Tibial nerve (tissue), 4 donors: Measurements from ENCODE around the gene NRXN3. TPM values are rescaled to one million over a fixed set of nuclear protein-coding genes. Genes with fewer than 3 reads are reported as not detected.

Source experiments
- DNase-seq, 2 donors: peaks; one replicate each; pipeline ENCODE4 v3.0.0-alpha.2; 2019; ENCODE audit warnings: low spot score in 2 of 2
- H3K27ac ChIP-seq, 4 donors: fragments of 200-600 bp; sonication (generic) in 3 of 4; one replicate each; pipeline ENCODE4 v1.5.1; 2017 to 2019; ENCODE audit warnings: mild to moderate bottlenecking in 1 of 4
- H3K27me3 ChIP-seq, 2 donors: fragments of 200-600 bp; sonication (generic) in 1 of 2; one replicate each; pipeline versions ENCODE4 v1.5.1 to v1.6.0; 2017 to 2019
- H3K36me3 ChIP-seq, 3 donors: fragments of 200-600 bp; sonication (generic); one replicate each; pipeline ENCODE4 v1.5.1; 2018 to 2019
- H3K4me1 ChIP-seq, 4 donors: fragments of 200-600 bp; sonication (generic) in 3 of 4; one replicate each; pipeline ENCODE4 v1.5.1; 2017 to 2019
- H3K4me3 ChIP-seq, 4 donors: fragments of 200-600 bp; sonication (generic) in 3 of 4; one replicate each; pipeline ENCODE4 v1.5.1; 2017 to 2019; ENCODE audit warnings: mild to moderate bottlenecking in 1 of 4, moderate library complexity in 1 of 4
- H3K9me3 ChIP-seq, 4 donors: fragments of 200-600 bp; sonication (generic) in 3 of 4; one replicate each; pipeline ENCODE4 v1.5.1; 2017 to 2019
- CTCF ChIP-seq, 5 experiments: fragments of 200-600 bp in 3 of 5; fragments of 450-650 bp in 2 of 5; sonication (generic) in 3 of 5; IDR thresholded peaks; one replicate each; pipeline ENCODE4 v1.5.1; 2016 to 2019; ENCODE audit warnings: antibody characterized with exemption in 5 of 5, mild to moderate bottlenecking in 3 of 5, moderate library complexity in 2 of 5
- EP300 ChIP-seq, 2 donors: sonication (generic); formaldehyde crosslinking; IDR thresholded peaks; one replicate each; pipeline ENCODE4 v1.6.1; 2017; ENCODE audit warnings: antibody characterized with exemption in 2 of 2, mild to moderate bottlenecking in 1 of 2
- POLR2A ChIP-seq, 2 donors: fragments of 450-650 bp; IDR thresholded peaks; one replicate each; pipeline ENCODE4 v1.6.1; 2017; ENCODE audit warnings: antibody characterized with exemption in 2 of 2, mild to moderate bottlenecking in 2 of 2, moderate library complexity in 2 of 2
- WGBS, 2 donors: methylation state at CpG; one replicate each; pipeline ENCODE4 v1.1.5; 2018; 5-methylcytosine and 5-hydroxymethylcytosine counted together
- total RNA-seq, 4 donors: library from RNA; depleted of rRNA; stranded (reverse); fragments of >200 nt; gene quantifications; one replicate each; pipeline ENCODE4 v1.1.0, GENCODE V29; 2016

Gene NRXN3
- total RNA-seq, 4 donors from 2014 or later = 16.7 to 52.2 (median 19.7) TPM

GRCh38 chr14:79658769-79659168 is 1488.6 kb downstream of the NRXN3 start:
- Histone ChIP-seq H3K36me3 (peaks cover 0 to 3% (median 0%) of the 10 kb centered on the region in 3 donors), H3K9me3 (peaks cover 0 to 2% (median under 1%) of the 10 kb centered on the region in 4 donors), H3K27ac (no peak overlapping the region), H3K27me3 (no peaks in the 10 kb centered on the region), H3K4me1 (no peaks in the 10 kb centered on the region), H3K4me3 (no peak overlapping the region)
- TF ChIP-seq EP300 (IDR thresholded peaks at IDR 0.05) (no peak), CTCF (IDR thresholded peaks at IDR 0.05) (no peak)
- no peak for DNase-seq
- WGBS, 2 donors = 81 to 86% methylated on average over 4 of the region's 4 CpGs

- no peak for DNase-seq
- no peak for TF ChIP-seq POLR2A (IDR thresholded peaks at IDR 0.05)
- no peak for TF ChIP-seq EP300 (IDR thresholded peaks at IDR 0.05)
- no peak for TF ChIP-seq CTCF (IDR thresholded peaks at IDR 0.05)
Observed at GRCh38 chr14:79660053-79660939, 1490.1 kb downstream of the NRXN3 start.

GRCh38 chr14:79661752-79662151 is 1491.6 kb downstream of the NRXN3 start:
- Histone ChIP-seq H3K27me3 (no peaks in the 10 kb centered on the region), H3K4me1 (no peaks in the 10 kb centered on the region), H3K9me3 (no peaks in the 10 kb centered on the region), H3K4me3 (no peak overlapping the region), H3K27ac (no peak overlapping the region), H3K36me3 (peaks cover 0 to 8% (median 0%) of the 10 kb centered on the region in 3 donors)
- DNase-seq = no peak
- TF ChIP-seq EP300 (IDR thresholded peaks at IDR 0.05) (no peak), POLR2A (IDR thresholded peaks at IDR 0.05) (no peak), CTCF (IDR thresholded peaks at IDR 0.05) (no peak)
- WGBS, 2 donors = 40 to 44% methylated on average over 4 of the region's 4 CpGs

More at GRCh38 chr14:79660053-79660939, 1490.1 kb downstream of the NRXN3 start:
- Histone ChIP-seq H3K9me3 (no peaks in the 10 kb centered on the region), H3K4me1 (no peaks in the 10 kb centered on the region), H3K36me3 (peaks cover 0 to 8% (median 0%) of the 10 kb centered on the region in 3 donors), H3K4me3 (no peak overlapping the region), H3K27ac (no peak overlapping the region), H3K27me3 (no peaks in the 10 kb centered on the region)
- 72 to 77% methylated on average over 7 of the region's 7 CpGs for WGBS, 2 donors

- Histone ChIP-seq H3K4me1 (no peaks in the 10 kb centered on the region), H3K9me3 (no peaks in the 10 kb centered on the region), H3K27ac (no peak overlapping the region), H3K27me3 (no peaks in the 10 kb centered on the region), H3K4me3 (no peak overlapping the region), H3K36me3 (peaks cover 0 to 8% (median 0%) of the 10 kb centered on the region in 3 donors)
- TF ChIP-seq CTCF (IDR thresholded peaks at IDR 0.05) (no peak), POLR2A (IDR thresholded peaks at IDR 0.05) (no peak), EP300 (IDR thresholded peaks at IDR 0.05) (no peak)
- no peak for DNase-seq
- WGBS, 2 donors = 85 to 86% methylated on average over 2 of the region's 2 CpGs
Observed at GRCh38 chr14:79663453-79663852, 1493.3 kb downstream of the NRXN3 start.

- no peak overlapping the region for H3K27ac ChIP-seq
- no peaks in the 10 kb centered on the region for H3K27me3 ChIP-seq
- H3K4me1 ChIP-seq = no peaks in the 10 kb centered on the region
- H3K9me3 ChIP-seq = no peaks in the 10 kb centered on the region
- 66 to 79% methylated on average over 3 of the region's 3 CpGs for WGBS, 2 donors
- no peak for DNase-seq
- H3K4me3 ChIP-seq = no peak overlapping the region
- peaks cover 0 to 8% (median 0%) of the 10 kb centered on the region in 3 donors for H3K36me3 ChIP-seq
- no peak for TF ChIP-seq EP300 (IDR thresholded peaks at IDR 0.05)
- TF ChIP-seq POLR2A (IDR thresholded peaks at IDR 0.05) = no peak
- TF ChIP-seq CTCF (IDR thresholded peaks at IDR 0.05) = no peak
Observed at GRCh38 chr14:79665556-79665955, 1495.4 kb downstream of the NRXN3 start.
